HL-60 (cell line): ENCODE results near the gene PBX3.

Experiments
- DNase-seq, 2 experiments: peaks; one replicate each; pipeline ENCODE4 v3.0.0-alpha.2; 2010 to 2020; ENCODE audit warnings: low read depth in 1 of 2, low spot score in 1 of 2
- H3K27ac ChIP-seq: fragments of 250-450 bp; sonication (Bioruptor Pico); replicated peaks from 2 replicates; pipeline ENCODE4 v1.5.1; 2020; ENCODE audit warnings: mild to moderate bottlenecking, moderate library complexity
- H3K27me3 ChIP-seq: fragments of 250-450 bp; sonication (Bioruptor Pico); 2 replicates; pipeline ENCODE4 v1.5.1; 2021; ENCODE audit warnings: mild to moderate bottlenecking, moderate library complexity; ENCODE audit not compliant: insufficient read depth, poor library complexity, severe bottlenecking
- H3K4me3 ChIP-seq: replicated peaks from 2 replicates; pipeline ENCODE4 v1.5.1; 2011; ENCODE audit warnings: mild to moderate bottlenecking, control low read depth, low read length; ENCODE audit not compliant: insufficient read depth
- CTCF ChIP-seq: IDR thresholded peaks from one replicate; pipeline ENCODE4 v1.5.1; 2011; ENCODE audit warnings: low read length, control low read depth, inconsistent platforms; ENCODE audit not compliant: insufficient read depth
- GABPA ChIP-seq: IDR thresholded peaks from 2 replicates; pipeline ENCODE4 v1.6.1; 2012; ENCODE audit warnings: low read depth
- POLR2AphosphoS5 ChIP-seq: IDR thresholded peaks from 2 replicates; pipeline ENCODE4 v1.6.1; 2012; ENCODE audit warnings: low read depth
- REST ChIP-seq: IDR thresholded peaks from 2 replicates; pipeline ENCODE4 v1.6.1; 2012; ENCODE audit warnings: low read depth; ENCODE audit not compliant: insufficient replicate concordance
- SPI1 ChIP-seq: IDR thresholded peaks from 2 replicates; pipeline ENCODE4 v1.6.1; 2012; ENCODE audit warnings: low read depth, mild to moderate bottlenecking, borderline replicate concordance

PBX3 gene

DNA sequence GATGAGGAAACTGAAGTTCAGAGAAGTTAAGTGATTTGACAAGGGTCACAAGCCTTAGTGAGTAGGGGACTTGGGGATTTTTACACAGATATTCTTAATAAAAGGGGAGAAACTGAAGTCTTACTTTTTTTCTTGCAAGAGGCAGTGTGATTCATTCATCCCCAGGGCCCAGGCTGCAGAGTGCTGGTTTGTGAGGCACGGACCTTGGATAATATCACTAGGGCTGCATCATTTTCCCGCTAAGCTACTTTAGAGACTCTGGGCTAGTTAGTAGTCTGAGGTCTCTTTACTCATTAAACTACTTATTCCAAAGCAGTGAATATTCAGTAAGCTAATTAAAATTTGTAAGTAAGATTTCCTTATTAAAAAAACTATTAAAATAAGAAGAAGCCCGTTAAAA is 195.0 kb downstream of the PBX3 start:
- H3K27ac ChIP-seq = no peak overlapping the region
- TF ChIP-seq POLR2AphosphoS5 (no peak), GABPA (no peak), CTCF (no peak), REST (no peak), SPI1 (no peak)
- DNase-seq = no peak
- no peak overlapping the region for H3K4me3 ChIP-seq
- no peaks in the 10 kb centered on the region for H3K27me3 ChIP-seq

DNA sequence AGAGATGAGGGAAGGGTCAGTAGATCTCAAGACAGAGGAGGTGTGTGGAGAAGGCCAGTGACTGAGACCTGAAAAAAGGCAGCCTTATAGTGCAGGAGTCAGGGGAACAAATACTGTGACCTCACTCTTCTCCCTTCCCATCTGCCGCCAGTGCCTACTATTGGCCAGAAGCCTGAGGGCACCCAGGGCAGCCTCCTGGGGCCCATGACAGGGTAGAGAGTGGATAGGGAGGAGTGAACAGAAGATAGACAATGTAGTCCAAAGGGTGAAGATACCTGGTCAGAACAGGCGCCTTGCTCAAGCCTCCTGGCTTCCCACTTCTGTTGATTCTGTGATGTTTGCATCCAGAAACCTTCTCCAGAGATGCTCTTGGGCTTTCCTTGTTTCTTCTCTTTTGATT is 196.7 kb downstream of the PBX3 start:
- Histone ChIP-seq H3K4me3 (no peak overlapping the region), H3K27me3 (no peaks in the 10 kb centered on the region), H3K27ac (no peak overlapping the region)
- no peak for TF ChIP-seq CTCF
- TF ChIP-seq GABPA = no peak
- TF ChIP-seq REST = no peak
- TF ChIP-seq POLR2AphosphoS5 = no peak
- no peak for TF ChIP-seq SPI1
- no peak for DNase-seq

- H3K27me3 ChIP-seq = no peaks in the 10 kb centered on the region
- no peak overlapping the region for H3K4me3 ChIP-seq
- TF ChIP-seq GABPA (no peak), CTCF (no peak), SPI1 (no peak), POLR2AphosphoS5 (no peak), REST (no peak)
- DNase-seq = no peak
- H3K27ac ChIP-seq = no peak overlapping the region
Measured at GRCh38 chr9:125946397-125946796, 199.2 kb downstream of the PBX3 start.
